ENCODE measurements around the gene MITF.

DNA sequence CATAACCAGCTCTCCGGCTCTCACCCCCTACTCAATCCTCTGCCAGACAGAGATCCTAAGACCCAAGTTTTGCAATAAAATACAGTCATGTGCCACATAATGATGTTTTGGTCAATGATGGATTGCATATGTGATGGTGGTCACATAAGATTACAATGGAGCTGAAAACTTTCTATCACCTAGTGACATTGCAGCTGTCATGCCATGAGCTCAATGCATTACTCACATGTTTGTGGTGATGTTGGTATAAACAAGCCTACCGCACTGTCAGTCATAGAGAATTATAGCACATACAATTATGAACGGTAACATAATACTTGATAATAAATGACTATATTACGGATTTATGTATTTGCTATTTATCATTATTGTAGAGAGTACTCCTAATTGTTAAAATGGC lies 233.4 kb downstream of the MITF start:
- TF ChIP-seq, protein P1, sequence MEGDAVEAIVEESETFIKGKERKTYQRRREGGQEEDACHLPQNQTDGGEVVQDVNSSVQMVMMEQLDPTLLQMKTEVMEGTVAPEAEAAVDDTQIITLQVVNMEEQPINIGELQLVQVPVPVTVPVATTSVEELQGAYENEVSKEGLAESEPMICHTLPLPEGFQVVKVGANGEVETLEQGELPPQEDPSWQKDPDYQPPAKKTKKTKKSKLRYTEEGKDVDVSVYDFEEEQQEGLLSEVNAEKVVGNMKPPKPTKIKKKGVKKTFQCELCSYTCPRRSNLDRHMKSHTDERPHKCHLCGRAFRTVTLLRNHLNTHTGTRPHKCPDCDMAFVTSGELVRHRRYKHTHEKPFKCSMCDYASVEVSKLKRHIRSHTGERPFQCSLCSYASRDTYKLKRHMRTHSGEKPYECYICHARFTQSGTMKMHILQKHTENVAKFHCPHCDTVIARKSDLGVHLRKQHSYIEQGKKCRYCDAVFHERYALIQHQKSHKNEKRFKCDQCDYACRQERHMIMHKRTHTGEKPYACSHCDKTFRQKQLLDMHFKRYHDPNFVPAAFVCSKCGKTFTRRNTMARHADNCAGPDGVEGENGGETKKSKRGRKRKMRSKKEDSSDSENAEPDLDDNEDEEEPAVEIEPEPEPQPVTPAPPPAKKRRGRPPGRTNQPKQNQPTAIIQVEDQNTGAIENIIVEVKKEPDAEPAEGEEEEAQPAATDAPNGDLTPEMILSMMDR (conservative IDR thresholded peaks at IDR 0.05; ENCODE audit: low read length): no peak
- TF ChIP-seq EZH2phosphoT487 (IDR thresholded peaks at IDR 0.05; ENCODE audit: borderline replicate concordance, low read depth, low read length): no peak
